GM18508 (cell line): ENCODE data around the gene WNT9B.

Experiments
- ATAC-seq: cut with Tn5 transposase; IDR thresholded peaks from one replicate; pipeline ENCODE4 v1.9.1; 2021; ENCODE audit warnings: moderate number of reproducible peaks; ENCODE audit not compliant: insufficient read depth, unreplicated experiment

WNT9B gene

GRCh38 chr17:46878055-46878454 is 26.7 kb downstream of the WNT9B start:
- ATAC-seq: no peak

GRCh38 chr17:46879101-46879500 is 27.7 kb downstream of the WNT9B start:
- no peak for ATAC-seq

DNA sequence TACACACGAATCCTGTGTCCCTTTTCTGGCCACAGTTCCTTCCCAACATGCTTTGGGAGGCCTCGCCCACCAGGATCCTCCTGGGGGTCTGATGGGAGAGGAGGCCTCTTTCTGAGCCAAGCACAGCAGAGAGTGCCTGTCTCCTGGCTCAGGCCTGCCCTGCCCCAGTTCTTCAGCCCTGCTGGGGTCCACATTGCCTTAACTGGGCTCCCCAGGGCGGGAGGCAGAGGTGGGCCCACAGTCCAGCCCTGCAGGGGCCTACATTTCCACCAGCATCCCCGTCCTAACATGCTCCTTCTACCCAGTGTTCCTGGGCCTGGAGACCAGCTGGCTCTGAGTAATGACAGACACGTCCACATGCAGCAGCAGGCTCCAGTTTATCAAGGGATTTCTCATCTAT is 29.6 kb downstream of the WNT9B start:
- no peak for ATAC-seq

- no peak for ATAC-seq
Observed at GRCh38 chr17:46882666-46883065, 31.3 kb downstream of the WNT9B start.

DNA sequence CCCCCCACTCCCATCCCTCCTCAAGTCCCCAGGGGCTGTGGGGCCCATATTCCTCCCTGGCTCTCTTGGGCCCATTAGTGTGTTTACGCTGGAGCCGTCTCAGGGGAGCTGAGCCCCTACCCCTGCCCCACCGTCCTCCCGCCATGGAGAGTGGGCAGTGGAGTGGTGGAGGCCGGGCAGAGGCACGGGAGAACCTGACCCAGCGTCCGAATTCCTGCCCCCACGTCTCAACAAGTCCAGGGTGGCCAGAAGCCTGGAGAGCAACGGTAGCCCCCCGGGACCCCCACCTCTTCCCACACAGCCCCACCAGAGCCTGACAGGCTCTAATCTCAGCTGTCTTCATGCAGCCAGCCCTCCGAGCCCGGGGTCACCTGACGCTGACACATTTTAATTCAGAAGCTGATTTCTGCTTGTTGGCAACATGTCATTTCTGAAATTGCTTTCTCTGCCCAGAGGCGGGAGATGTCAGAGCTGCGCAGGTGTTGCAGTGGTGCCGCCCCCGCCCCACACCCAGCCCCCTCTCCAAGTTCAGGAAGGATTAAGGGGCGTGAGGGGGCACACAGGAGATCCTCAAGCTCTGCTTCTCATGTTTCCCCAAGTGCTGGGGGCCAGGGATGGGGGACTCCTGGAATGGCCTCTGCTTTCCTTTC is 32.6 kb downstream of the WNT9B start:
- no peak for ATAC-seq

GRCh38 chr17:46884552-46884951 is 33.2 kb downstream of the WNT9B start:
- ATAC-seq: no peak

DNA sequence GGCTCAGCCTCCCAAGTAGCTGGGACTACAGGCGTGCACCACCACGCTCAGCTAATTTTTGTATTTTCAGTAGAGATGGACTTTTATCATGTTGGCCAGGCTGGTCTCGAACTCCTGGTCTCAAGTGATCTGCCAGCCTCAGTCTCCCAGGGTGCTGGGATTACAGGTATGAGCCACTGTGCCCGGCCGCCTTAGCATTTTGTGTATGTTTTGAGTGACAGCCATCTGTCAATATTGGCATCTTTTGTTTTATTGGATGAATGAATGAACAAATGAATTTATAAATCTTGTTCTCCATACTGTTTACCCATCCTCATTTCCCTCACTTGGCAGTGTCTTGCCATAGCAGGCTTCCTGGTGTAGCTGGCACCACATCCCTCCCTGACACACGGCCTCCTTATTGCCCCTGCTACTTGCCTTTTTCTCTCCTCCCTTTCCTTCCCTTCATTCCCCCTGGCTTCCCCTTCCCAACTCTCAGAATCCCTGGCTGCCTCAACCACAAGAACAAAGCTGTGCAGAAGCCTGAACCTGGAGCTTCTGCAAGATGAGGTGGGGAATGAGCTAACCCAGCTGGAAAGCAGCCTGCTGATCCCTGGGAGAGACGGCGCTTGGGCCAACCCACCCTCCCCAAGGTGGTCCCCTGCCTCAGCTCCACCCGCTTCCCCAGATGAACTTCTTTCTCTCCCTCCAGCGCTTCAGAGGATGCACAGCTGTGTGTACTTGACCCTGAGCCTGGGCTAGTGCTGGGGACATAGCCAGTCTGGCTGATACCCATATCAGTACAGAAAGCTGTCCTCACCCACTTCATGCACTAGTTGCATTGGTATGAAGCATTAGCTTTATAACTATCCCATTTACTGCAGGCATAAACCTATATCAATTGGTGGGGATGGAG is 34.3 kb downstream of the WNT9B start:
- no peak for ATAC-seq

DNA sequence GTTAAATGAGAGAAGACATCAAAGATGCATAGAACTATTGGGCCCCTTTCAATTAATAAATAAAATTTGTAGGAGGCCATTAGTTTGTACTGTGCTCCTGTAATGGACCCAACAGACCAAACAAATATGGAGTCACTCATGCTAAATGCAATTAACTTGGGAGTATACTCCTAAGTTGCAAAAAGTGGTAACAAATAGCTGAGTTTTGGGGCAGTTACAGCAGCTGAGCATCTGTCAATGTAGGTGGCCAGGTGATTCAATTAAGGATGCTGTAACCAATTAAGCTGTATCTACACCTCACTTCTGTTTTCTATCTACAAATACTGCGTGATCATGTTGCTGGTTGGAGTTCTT is 34.9 kb downstream of the WNT9B start:
- ATAC-seq: no peak

GRCh38 chr17:46887717-46888116 is 36.3 kb downstream of the WNT9B start:
- ATAC-seq: no peak

GRCh38 chr17:46888727-46889126 is 37.3 kb downstream of the WNT9B start:
- ATAC-seq: no peak

DNA sequence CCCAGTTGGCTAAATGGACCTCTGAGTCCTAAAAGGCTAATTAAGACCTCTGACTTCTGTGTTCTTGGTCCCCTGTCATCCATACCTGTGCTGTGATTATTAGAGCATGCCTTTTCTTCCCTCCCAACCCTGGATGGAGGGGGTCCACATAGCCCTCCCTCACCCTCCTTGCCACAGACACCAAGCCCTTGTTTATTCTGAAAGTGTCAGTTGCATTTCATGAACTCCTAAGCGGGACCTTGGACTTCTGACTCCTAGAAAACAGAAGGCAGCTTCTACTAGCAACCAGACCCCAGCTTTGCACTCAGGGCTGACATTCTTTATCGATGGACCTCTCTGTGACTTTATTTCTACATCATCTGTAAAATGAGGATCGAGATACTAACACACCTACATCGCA is 38.1 kb downstream of the WNT9B start:
- ATAC-seq: no peak

DNA sequence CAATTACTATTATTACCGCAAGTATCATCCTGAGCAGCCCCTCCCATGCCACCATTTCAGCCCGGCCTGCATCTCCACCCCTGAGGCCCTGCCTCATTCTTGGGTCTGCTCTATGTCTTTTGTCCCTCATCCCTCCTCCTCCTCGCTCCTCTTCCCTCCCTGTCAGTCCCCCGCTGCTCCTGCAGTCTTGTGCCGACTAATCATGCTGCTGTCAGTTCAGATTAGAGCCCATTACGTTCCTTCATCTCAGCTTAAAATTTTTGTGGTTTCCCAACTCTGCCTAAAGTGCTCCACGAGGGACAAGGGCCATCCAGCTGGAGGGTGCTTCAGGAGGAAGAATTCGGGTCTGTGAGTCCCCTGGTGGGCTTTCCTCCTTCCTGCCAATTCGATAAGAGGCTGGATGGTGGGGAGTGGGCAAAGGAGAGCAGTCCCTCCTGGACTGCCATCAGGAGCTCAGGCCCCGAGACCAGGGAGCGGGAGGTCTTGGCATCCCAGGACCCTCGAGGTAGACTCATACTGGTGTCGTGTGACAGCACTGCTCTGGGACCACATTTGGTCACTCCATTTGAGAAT is 38.7 kb downstream of the WNT9B start:
- no peak for ATAC-seq

- ATAC-seq: no peak
Observed at GRCh38 chr17:46890638-46891037, 39.3 kb downstream of the WNT9B start.

- no peak for ATAC-seq
Observed at GRCh38 chr17:46892192-46892703, 40.9 kb downstream of the WNT9B start.

- ATAC-seq: no peak
Observed at GRCh38 chr17:46894024-46894423, 42.6 kb downstream of the WNT9B start.

- no peak for ATAC-seq
Observed at GRCh38 chr17:46894476-46895151, 43.2 kb downstream of the WNT9B start.

GRCh38 chr17:46895171-46895570 is 43.8 kb downstream of the WNT9B start:
- ATAC-seq: no peak

- no peak for ATAC-seq
Observed at GRCh38 chr17:46896991-46897390, 45.6 kb downstream of the WNT9B start.

- ATAC-seq: no peak
Observed at GRCh38 chr17:46898364-46898763, 47.0 kb downstream of the WNT9B start.

DNA sequence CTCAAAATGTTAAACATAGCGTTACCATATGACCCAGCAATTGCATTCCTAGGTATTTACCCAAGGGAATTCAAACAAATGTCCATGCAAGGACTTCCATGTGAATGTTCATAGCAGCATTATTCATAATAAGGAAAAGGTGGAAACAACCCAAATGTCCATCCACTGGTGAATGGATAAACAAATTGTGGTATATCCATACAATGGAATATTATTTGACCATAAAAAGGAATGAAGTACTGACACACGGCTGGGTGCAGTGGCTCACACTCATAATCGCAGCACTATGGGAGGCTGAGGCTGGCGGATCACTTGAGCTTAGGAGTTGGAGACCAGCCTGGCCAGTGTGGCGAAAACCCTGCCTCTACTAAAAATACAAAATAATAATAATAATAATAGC is 47.5 kb downstream of the WNT9B start:
- ATAC-seq: no peak

- no peak for ATAC-seq
Observed at GRCh38 chr17:46901291-46901690, 49.9 kb downstream of the WNT9B start.
